Cardiac ventricle fibroblast (primary cell): ENCODE data around the gene ATR. TPM values are rescaled to one million over a fixed set of nuclear protein-coding genes. Genes with fewer than 3 reads are reported as not detected.

Experiments used
- total RNA-seq: library from RNA; depleted of rRNA; stranded (reverse); fragments of >200 nt; gene quantifications from 2 replicates; pipeline ENCODE4 v1.2.3, GENCODE V29; 2015

The ATR gene
- total RNA-seq: 16.8 and 17.8 TPM in 2 replicates

GRCh38 chr3:142578329-142579223, at the start of gene ATR:
ATR (minus strand) TSS chr3:142578733; CDS start chr3:142578704, 29 bp downstream.

DNA sequence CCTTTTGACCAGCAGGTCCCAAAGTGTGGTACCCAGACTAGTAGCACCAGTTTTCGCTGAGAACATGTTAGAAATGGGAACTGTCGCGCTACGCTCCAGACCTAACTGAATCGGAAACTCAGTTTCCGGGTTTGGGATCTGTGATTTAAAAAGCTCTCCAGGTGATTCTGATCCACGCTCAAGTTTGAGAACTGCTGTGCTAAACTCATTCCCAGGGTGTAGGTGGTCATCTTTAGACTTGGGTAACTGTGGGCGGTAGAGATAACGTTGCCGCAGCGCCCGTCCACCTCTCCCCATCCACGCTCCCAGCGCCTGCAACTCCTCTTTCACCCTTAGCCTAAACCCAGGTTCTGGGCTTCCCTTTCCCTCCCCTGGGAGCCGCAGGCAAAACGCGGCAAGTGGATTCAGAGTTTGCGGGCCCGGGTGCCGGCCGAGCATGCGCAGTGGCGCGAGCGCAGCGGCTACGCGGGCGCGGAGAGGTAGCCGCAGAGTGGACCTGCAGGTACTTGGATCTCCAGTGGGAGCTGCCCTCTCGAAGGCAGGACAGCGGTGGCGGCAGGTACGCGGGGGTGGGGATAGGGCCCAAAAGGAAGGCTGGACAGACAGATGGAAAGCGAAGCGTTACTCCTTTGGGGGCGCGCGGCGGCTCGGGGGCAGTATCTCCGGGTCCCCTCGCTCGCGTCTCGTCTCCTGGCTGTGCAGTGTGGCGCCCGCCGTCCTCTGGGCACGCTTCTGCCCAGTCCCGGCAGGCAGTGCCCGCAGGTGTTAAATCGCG, 17.6 kb upstream of the ATR start, which contains the start of gene PLS1:
Gene PLS1 (plus strand): TSS at position 443 of the 775 bp plus-strand sequence. CDS start 67,845 bp downstream, outside the sequence.

GRCh38 chr3:142447852-142448823, 130.4 kb downstream of the ATR start, which contains the start of gene XRN1:
XRN1 (minus strand) TSS chr3:142448037; CDS start chr3:142447944, 93 bp downstream.

Other genes starting within 250 kb of the ATR start
- 14.5 and 21.7 TPM in 2 replicates for gene XRN1, start 130.7 kb downstream of the ATR start, total RNA-seq
- gene PLS1, start 17.7 kb upstream of the ATR start, total RNA-seq: not detected in 2 replicates
- 12.5 and 14.2 TPM in 2 replicates for gene TRPC1, start 145.3 kb upstream of the ATR start, total RNA-seq